ENCODE data around the gene TAOK3.

Gene TAOK3

DNA sequence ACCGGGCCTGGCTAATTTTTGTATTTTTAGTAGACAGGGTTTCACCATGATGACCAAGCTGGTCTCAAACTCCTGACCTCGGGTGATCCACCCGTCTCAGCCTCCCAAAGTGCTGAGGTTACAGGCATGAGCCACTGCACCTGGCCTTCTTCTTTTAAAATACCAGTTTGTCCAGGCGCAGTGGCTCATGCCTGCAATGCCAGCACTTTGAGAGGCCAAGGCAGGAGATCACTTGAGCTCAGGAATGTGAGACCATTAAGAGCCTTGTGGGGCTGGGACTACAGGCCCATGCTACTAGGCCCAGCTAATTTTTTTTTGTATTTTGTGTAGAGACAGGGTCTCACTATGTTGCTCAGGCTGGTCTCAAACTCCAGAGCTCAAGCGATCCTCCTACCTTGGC is 244.8 kb downstream of the TAOK3 start:
- no peak overlapping the region for H3K4me3 ChIP-seq (ENCODE audit: low read depth, low read length)
- TF ChIP-seq POLR2A (IDR thresholded peaks at IDR 0.05; ENCODE audit: extremely low read depth, insufficient read length) (no peak), MYC (IDR thresholded peaks at IDR 0.05; ENCODE audit: low read depth, low read length) (no peak)
- TF ChIP-seq, protein P1, sequence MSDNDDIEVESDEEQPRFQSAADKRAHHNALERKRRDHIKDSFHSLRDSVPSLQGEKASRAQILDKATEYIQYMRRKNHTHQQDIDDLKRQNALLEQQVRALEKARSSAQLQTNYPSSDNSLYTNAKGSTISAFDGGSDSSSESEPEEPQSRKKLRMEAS (IDR thresholded peaks at IDR 0.05; ENCODE audit: low read depth, low read length): no peak
- TF ChIP-seq, protein P2, sequence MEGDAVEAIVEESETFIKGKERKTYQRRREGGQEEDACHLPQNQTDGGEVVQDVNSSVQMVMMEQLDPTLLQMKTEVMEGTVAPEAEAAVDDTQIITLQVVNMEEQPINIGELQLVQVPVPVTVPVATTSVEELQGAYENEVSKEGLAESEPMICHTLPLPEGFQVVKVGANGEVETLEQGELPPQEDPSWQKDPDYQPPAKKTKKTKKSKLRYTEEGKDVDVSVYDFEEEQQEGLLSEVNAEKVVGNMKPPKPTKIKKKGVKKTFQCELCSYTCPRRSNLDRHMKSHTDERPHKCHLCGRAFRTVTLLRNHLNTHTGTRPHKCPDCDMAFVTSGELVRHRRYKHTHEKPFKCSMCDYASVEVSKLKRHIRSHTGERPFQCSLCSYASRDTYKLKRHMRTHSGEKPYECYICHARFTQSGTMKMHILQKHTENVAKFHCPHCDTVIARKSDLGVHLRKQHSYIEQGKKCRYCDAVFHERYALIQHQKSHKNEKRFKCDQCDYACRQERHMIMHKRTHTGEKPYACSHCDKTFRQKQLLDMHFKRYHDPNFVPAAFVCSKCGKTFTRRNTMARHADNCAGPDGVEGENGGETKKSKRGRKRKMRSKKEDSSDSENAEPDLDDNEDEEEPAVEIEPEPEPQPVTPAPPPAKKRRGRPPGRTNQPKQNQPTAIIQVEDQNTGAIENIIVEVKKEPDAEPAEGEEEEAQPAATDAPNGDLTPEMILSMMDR (IDR thresholded peaks at IDR 0.05; ENCODE audit: low read depth, low read length): no peak
- no peak for DNase-seq (ENCODE audit: low read depth)

DNA sequence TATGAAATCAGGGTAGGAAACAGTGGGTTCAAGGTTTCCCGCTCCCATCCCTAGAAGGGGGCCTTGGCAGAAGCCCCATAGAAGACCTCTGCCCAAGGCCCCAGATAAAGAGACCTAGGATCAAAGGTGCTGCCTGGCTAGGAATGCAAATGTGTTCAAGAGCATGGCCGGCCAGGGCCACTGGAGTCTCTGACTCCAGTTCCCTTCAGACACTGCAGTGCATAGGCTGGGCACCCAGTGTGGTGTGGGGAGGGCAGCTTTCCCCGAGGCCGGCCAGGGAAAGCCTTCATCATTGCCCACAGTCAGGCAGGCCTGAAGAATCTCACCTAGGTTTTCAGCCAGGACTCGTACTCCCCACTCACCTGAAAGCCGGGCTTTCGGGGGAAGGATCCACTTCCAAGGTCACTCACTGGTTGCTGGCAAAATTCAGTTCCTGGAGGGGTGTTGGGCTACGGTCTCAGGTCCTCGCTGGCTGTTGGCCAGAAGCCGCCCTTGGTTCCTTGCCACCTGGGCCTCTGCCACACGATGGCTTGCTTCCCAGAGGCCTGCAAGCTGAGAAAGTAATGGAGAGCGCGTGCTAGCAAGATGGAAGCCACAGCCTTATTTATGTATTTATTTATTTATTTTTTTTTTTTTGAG is 246.5 kb downstream of the TAOK3 start:
- H3K4me3 ChIP-seq (ENCODE audit: low read depth, low read length): no peak overlapping the region
- no peak for DNase-seq (ENCODE audit: low read depth)
- TF ChIP-seq, protein P2 (IDR thresholded peaks at IDR 0.05; ENCODE audit: low read depth, low read length): no peak
- TF ChIP-seq POLR2A (IDR thresholded peaks at IDR 0.05; ENCODE audit: extremely low read depth, insufficient read length): no peak
- TF ChIP-seq MYC (IDR thresholded peaks at IDR 0.05; ENCODE audit: low read depth, low read length): no peak
- TF ChIP-seq, protein P1 (IDR thresholded peaks at IDR 0.05; ENCODE audit: low read depth, low read length): no peak

DNA sequence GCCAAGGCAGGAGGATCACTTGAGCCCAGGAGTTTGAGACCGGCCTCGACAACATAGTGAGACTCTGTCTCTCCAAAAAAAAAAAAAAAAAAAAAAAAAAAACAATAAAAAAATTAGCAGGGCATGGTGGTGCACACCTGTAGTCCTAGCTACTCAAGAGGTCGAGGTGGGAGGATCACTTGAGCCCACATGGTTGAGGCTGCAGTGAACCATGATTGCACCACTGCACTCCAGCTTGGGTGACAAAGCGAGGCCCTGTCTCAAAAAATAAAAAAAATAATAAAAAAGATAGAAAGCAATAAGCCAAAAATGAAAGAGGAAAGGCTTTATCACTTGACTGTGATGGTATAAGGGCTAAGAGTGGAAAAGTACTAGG is 247.0 kb downstream of the TAOK3 start:
- DNase-seq (ENCODE audit: low read depth): no peak
- H3K4me3 ChIP-seq (ENCODE audit: low read depth, low read length): no peak overlapping the region
- no peak for TF ChIP-seq MYC (IDR thresholded peaks at IDR 0.05; ENCODE audit: low read depth, low read length)
- TF ChIP-seq, protein P1 (IDR thresholded peaks at IDR 0.05; ENCODE audit: low read depth, low read length): no peak
- TF ChIP-seq, protein P2 (IDR thresholded peaks at IDR 0.05; ENCODE audit: low read depth, low read length): no peak
- no peak for TF ChIP-seq POLR2A (IDR thresholded peaks at IDR 0.05; ENCODE audit: extremely low read depth, insufficient read length)

DNA sequence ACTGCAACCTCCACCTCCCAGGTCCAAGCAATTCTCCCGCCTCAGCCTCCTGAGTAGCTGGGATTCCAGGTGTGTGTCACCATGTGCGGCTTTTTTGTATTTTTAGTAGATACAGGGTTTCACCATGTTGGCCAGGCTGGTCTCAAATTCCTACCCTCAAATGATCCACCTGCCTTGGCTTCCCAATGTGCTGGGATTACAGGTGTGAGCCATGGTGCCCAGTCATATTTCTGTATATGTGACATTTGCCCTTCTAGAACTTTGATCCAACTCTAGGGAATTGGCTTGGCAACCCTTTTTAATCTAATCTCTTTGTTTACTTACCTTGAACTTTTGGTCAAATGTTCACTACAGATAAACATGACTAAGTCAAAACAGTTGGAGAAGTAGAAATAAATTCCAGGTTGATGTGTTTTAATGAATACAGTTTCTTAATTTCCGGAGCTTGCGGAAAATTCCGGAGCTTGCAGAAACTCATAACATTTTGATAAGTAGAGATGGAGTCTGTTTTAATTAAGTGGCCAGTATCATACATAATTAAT is 248.3 kb downstream of the TAOK3 start:
- no peak for DNase-seq (ENCODE audit: low read depth)
- no peak overlapping the region for H3K4me3 ChIP-seq (ENCODE audit: low read depth, low read length)
- TF ChIP-seq, protein P2 (IDR thresholded peaks at IDR 0.05; ENCODE audit: low read depth, low read length): no peak
- TF ChIP-seq, protein P1 (IDR thresholded peaks at IDR 0.05; ENCODE audit: low read depth, low read length): no peak
- no peak for TF ChIP-seq POLR2A (IDR thresholded peaks at IDR 0.05; ENCODE audit: extremely low read depth, insufficient read length)
- no peak for TF ChIP-seq MYC (IDR thresholded peaks at IDR 0.05; ENCODE audit: low read depth, low read length)

DNA sequence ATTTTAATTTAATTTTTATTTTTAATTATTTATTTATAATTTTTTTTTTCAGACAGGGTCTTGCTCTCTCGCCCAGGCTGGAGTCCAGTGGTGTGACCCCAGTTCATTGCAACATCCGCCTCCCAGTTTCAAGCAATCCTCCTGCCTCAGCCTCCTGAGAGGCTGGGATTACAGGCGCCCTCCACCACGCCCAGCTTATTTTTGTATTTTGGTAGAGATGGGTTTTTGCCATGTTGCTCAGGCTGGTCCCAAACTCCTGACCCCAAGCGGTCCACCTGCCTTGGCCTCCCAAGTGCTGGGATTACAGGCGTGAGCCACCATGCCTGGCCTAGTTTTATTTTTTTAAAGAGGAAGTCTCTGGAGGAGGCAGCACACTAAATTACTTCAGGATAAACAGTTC is 250.4 kb downstream of the TAOK3 start:
- TF ChIP-seq, protein P1 (IDR thresholded peaks at IDR 0.05; ENCODE audit: low read depth, low read length): no peak
- TF ChIP-seq MYC (IDR thresholded peaks at IDR 0.05; ENCODE audit: low read depth, low read length) (no peak), POLR2A (IDR thresholded peaks at IDR 0.05; ENCODE audit: extremely low read depth, insufficient read length) (no peak)
- TF ChIP-seq, protein P2 (IDR thresholded peaks at IDR 0.05; ENCODE audit: low read depth, low read length): no peak
- DNase-seq (ENCODE audit: low read depth): no peak

More for the DNA sequence above, 250.4 kb downstream of the TAOK3 start:
- no peak overlapping the region for H3K4me3 ChIP-seq (ENCODE audit: low read depth, low read length)
